Pancreas (tissue), 10 donors: Measurements from ENCODE around the gene OPCML. TPM values are rescaled to one million over a fixed set of nuclear protein-coding genes. Genes with fewer than 3 reads are reported as not detected.

Experiments used
- ATAC-seq, 4 donors: fragments of 200-7000 bp; cut with Tn5 transposase; one replicate each; pipeline versions ENCODE4 v1.8.0 to v1.9.1; 2020; ENCODE audit warnings: mild to moderate bottlenecking in 4 of 4, moderate library complexity in 4 of 4
- DNase-seq, 6 donors: peaks; one replicate each; pipeline ENCODE4 v3.0.0-alpha.2; 2020
- FAIRE-seq: peaks from 2 replicates; lab custom pipeline; 2012; peaks lifted over from hg19 to GRCh38; lab: Jason Lieb, UNC
- H3K27ac ChIP-seq, 4 donors: fragments of 200-600 bp; sonication (generic); 1 replicate in 3 of 4; 2 replicates in 1 of 4; pipeline versions ENCODE4 v1.5.0 to v1.8.0; 2020
- H3K27me3 ChIP-seq, 4 donors: fragments of 200-600 bp; one replicate each; pipeline ENCODE4 v1.8.0; 2021
- H3K36me3 ChIP-seq, 3 donors: fragments of 200-600 bp; sonication (generic) in 1 of 3; one replicate each; pipeline versions ENCODE4 v1.5.0 to v1.8.0; 2020 to 2021
- H3K4me1 ChIP-seq, 3 donors: fragments of 200-600 bp; one replicate each; pipeline ENCODE4 v1.8.0; 2021
- H3K4me3 ChIP-seq, 4 donors: fragments of 200-600 bp; sonication (generic) in 2 of 4; one replicate each; pipeline versions ENCODE4 v1.5.0 to v1.8.0; 2020 to 2021
- H3K9me3 ChIP-seq, 4 donors: fragments of 200-600 bp; one replicate each; pipeline ENCODE4 v1.8.0; 2021
- WGBS, 2 donors: extraction: QIAGEN DNeasy Blood & Tissue Kit; methylation state at CpG; one replicate each; pipeline ENCODE4 v1.1.7; 2013; 5-methylcytosine and 5-hydroxymethylcytosine counted together
- intact Hi-C, 3 donors: fragments of 100-400 bp; cut with DNase I; formaldehyde crosslinking; loops; one replicate each; pipeline versions ENCODE4 v1.11.1 to v1.14.2; 2022
- polyA plus RNA-seq, 2 donors: library from polyadenylated mRNA; stranded (reverse); fragments of 200-250 nt; gene quantifications; one replicate each; pipeline ENCODE4 v1.2.3, GENCODE V29; 2013
- total RNA-seq, 6 donors: library from RNA; stranded (reverse); fragmentation: NEBNext Ultra II Directional in 4 of 6; extraction: Animal tissue kit (Norgen Biotek cat#: 25700) in 4 of 6; gene quantifications; one replicate each; pipeline versions ENCODE4 v1.2.1 to v1.2.4, GENCODE V29; 2021 to 2023
- TF ChIP-seq, protein P1 (sequence below), 4 donors: fragments of 200-600 bp; sonication (generic) in 3 of 4; IDR thresholded peaks; one replicate each; pipeline versions ENCODE4 v1.5.0 to v1.8.0; 2021; ENCODE audit warnings: antibody characterized with exemption in 4 of 4
- donor health status: healthy with polysubstance abuse.
- donor health status: DM: no; HTN: no; CAD: no; lungs with moderate emphysema.
- donor health status: DM: no; HTN: no; CAD: no.
- donor health status: control.
- donor health status: control.
- donor health status: Bipolar disorder and iron deficiency.
- donor health status: DM: yes; HTN: yes; CAD: no.
- donor health status: DM: no; HTN: no; CAD: no.
- donor health status: DM: no; HTN: no; CAD: no.
- donor health status: DM: yes; HTN: yes; CAD: no.

Gene OPCML
- total and polyA plus RNA-seq, 8 donors = 0.05 to 0.31 (median 0.19) TPM

DNA sequence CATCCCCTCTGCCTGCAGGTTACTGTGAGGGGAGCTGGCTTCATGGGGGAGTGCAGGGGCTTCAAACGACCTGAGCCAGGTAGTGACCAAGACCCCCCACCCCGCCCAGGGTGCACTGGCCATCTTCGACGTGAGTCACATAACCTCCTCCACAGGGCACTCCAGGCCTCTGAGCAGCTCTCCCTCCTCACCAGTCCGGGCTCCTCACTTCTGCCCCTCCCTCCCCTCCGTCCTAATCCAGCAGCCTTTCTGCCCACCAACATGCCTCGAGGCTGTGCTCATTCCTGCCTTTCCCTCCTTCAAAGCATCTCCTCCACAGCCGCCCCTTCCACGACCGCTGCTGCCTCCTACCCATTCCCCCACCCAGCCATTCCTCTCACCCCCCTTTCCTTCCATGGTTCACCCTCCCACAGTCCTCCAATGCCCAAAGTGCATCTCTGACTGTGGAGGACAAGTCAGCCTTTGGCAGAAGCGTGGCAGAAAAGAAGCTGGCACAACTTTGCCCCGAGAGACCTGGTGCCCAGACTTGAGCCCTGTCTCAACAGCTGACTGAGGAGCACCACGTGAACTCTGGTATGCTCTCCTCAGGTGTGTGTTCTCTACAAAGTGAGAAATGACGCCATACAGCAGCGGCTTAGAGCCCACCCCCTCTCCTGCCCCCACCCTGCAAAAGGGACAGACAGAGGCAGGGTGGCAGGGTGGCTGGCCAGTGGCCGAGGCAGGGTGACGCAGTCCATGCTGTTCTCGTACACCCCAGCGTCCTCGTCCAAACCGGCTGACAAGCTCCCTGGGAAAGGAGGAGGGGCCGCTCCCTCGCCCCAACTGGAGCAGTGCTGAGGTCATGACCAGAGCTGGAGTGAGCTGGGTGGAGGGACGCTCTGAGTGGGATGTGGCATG lies 30.4 kb downstream of the OPCML start:
- Histone ChIP-seq H3K4me1 (no peaks in the 10 kb centered on the region), H3K27me3 (peaks cover 0 to 7% (median 0%) of the 10 kb centered on the region in 4 donors), H3K4me3 (no peak overlapping the region), H3K27ac (no peak overlapping the region), H3K9me3 (no peaks in the 10 kb centered on the region), H3K36me3 (no peaks in the 10 kb centered on the region)
- TF ChIP-seq, protein P1, sequence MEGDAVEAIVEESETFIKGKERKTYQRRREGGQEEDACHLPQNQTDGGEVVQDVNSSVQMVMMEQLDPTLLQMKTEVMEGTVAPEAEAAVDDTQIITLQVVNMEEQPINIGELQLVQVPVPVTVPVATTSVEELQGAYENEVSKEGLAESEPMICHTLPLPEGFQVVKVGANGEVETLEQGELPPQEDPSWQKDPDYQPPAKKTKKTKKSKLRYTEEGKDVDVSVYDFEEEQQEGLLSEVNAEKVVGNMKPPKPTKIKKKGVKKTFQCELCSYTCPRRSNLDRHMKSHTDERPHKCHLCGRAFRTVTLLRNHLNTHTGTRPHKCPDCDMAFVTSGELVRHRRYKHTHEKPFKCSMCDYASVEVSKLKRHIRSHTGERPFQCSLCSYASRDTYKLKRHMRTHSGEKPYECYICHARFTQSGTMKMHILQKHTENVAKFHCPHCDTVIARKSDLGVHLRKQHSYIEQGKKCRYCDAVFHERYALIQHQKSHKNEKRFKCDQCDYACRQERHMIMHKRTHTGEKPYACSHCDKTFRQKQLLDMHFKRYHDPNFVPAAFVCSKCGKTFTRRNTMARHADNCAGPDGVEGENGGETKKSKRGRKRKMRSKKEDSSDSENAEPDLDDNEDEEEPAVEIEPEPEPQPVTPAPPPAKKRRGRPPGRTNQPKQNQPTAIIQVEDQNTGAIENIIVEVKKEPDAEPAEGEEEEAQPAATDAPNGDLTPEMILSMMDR (IDR thresholded peaks at IDR 0.05) = no peak
- ATAC-seq (peak in 1 of 4 donors; percentile 16), FAIRE-seq (no peak), DNase-seq (no peak)
- intact Hi-C loops = no loop called here
- 22 to 25% methylated on average over 24 of the region's 24 CpGs for WGBS, 2 donors

DNA sequence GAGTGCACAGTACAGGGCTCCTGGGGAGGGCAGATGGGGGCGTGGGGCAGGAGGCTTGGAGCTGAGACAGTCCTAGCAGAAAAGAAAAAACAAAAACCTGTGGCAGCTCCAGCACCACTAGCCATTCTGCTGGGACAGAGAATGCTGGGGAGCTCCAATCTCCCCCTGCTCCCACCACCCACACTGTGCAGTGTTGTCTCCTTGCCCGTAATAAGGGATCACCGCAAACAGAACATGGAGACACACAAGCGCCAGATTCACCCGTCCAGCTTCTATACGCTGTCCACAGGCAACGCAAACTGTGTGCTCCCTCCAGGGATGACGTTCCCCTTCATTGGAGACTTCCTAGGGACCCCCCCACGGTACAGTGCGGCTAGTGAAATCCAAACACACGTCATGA lies 31.4 kb downstream of the OPCML start:
- H3K36me3 ChIP-seq = no peaks in the 10 kb centered on the region
- DNase-seq (no peak), ATAC-seq (no peak), FAIRE-seq (no peak)
- no peaks in the 10 kb centered on the region for H3K9me3 ChIP-seq
- no peaks in the 10 kb centered on the region for H3K4me1 ChIP-seq
- no peak overlapping the region for H3K27ac ChIP-seq
- intact Hi-C loops = no loop called here
- WGBS, 2 donors = 54 to 58% methylated on average over 11 of the region's 11 CpGs
- TF ChIP-seq, protein P1 (IDR thresholded peaks at IDR 0.05) = no peak
- peaks cover 0 to 7% (median 0%) of the 10 kb centered on the region in 4 donors for H3K27me3 ChIP-seq
- H3K4me3 ChIP-seq = no peak overlapping the region

DNA sequence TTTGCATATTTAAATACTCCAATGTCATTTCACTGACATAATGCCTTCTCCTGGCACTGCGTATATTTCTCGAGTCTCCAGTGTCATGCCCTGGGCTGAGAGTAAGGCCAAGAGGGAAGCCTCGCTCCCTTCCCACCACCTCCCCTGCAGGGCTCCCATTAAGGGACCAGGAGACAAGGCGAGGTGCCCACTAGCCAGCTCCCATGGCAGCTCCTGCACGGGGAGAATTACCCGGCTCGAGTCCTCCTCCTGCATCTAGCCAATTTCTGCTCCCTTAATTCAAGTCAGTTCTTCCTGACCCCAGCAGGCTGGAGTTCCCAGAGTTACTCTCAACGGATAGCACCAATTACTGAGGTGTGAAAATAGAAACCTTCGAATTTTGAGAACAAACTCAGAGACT lies 31.9 kb downstream of the OPCML start:
- FAIRE-seq = no peak
- no peaks in the 10 kb centered on the region for H3K9me3 ChIP-seq
- DNase-seq = no peak
- no peaks in the 10 kb centered on the region for H3K36me3 ChIP-seq
- H3K4me3 ChIP-seq = no peak overlapping the region
- intact Hi-C loops = no loop called here
- 41 to 50% methylated on average over 9 of the region's 9 CpGs for WGBS, 2 donors
- H3K27me3 ChIP-seq = peaks cover 0 to 7% (median 0%) of the 10 kb centered on the region in 4 donors
- no peak overlapping the region for H3K27ac ChIP-seq
- ATAC-seq = no peak
- TF ChIP-seq, protein P1 (IDR thresholded peaks at IDR 0.05) = no peak
- H3K4me1 ChIP-seq = no peaks in the 10 kb centered on the region

DNA sequence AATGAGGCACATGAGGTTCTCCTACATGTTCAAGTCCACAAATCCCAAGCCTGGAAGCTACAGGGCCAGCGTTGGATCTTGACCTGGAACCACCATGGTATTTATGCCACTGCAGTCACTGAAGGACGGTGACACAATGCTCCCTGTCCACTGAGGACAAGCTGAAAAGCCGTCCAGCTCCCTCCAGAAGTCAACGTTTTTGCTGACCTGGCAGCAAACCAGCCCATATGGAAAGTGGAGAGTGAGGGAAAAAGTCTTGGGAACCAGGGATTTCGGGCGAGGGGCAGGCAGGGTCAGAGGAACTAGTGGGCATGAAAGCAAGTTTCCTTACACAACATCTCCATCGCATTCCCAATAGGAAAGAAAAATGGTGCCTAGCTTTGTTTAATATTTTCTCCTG lies 33.3 kb downstream of the OPCML start:
- intact Hi-C loops = no loop called here
- no peak overlapping the region for H3K4me3 ChIP-seq
- peaks cover 0 to 7% (median 0%) of the 10 kb centered on the region in 4 donors for H3K27me3 ChIP-seq
- TF ChIP-seq, protein P1 (IDR thresholded peaks at IDR 0.05) = no peak
- ATAC-seq (no peak), FAIRE-seq (no peak), DNase-seq (no peak)
- no peak overlapping the region for H3K27ac ChIP-seq
- 64 to 67% methylated on average over 7 of the region's 7 CpGs for WGBS, 2 donors
- no peaks in the 10 kb centered on the region for H3K9me3 ChIP-seq
- H3K36me3 ChIP-seq = no peaks in the 10 kb centered on the region
- no peaks in the 10 kb centered on the region for H3K4me1 ChIP-seq
